HG03439 (cell line): ENCODE measurements around the gene PEPD.

Experiments used
- ATAC-seq: cut with Tn5 transposase; IDR thresholded peaks from one replicate; pipeline ENCODE4 v1.9.1; 2021; ENCODE audit warnings: mild to moderate bottlenecking, moderate library complexity; ENCODE audit not compliant: unreplicated experiment

The PEPD gene

DNA sequence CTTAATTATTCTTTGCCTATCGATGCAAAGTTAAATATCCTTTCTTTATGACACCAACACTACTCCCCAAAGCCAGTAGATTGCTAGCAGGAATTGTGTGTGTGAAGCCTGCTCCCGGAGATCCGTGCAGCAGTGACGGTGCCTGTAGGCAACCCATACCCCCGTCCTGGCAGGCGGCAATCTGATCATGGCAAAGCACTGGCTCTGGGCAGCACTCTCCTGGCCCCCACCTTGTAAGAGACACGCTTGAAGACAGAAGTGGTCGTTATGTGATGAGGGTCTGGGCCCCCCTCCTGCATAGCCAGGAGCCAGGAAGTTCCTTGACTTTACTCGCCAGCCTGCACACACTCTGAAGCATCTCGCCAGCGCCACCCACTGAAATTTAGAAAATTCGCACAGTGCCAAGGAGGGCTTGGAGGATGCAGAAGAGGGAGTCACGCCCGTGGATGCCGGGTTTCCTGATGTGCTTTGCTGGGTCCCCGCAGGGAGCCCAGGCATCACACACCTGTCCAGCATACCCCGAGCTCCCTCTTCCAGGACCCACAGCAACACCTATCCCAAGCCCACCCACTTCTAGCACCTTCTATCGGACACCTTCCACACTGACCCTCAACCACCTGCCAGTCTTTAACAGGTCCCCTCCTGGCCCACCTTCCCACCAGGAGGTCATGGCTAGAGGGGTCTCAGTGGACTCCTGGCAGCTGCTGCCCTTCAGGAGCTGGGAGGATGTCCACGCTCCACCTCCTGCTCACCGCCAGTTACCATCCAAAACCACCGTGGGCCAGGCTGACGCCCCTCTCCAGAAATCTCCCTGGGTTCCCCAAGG lies 93.6 kb downstream of the PEPD start:
- no peak for ATAC-seq

GRCh38 chr19:33426621-33427361 lies 94.8 kb downstream of the PEPD start:
- ATAC-seq, result no peak

GRCh38 chr19:33424181-33424580 lies 97.4 kb downstream of the PEPD start:
- ATAC-seq, result no peak

DNA sequence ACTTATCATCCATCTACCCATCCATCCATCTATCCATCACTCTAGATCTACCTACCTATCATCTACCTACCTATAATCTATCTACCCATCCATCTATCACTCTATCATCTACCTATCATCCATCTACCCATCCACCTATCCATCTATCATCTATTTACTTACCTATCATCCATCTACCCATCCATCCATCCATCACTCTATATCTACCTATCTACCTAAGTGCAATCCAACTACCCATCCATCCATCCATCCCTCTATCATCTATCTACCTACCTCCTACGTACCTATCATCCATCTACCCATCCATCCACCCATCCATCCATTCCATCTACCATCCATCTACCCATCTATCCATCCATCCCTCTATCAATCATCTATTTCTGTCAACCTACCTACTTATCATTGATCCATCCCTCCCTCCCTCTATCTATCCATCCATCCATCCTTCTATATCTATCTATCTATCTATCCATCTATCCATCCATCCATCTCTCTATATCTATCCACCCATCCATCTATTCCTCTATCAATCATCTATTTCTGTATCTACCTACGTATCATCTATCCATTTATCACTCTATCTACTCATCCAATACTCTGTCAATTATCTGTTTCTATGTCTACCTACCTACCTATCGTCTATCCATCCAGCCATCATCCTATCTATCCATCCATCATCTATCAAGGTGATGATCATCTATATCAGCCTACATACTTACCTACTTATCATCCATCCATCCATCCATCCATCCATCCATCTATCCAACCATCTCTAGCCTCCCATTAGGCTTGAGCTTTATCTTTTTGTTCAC lies 99.0 kb downstream of the PEPD start:
- ATAC-seq, result no peak

GRCh38 chr19:33421368-33421767 lies 100.2 kb downstream of the PEPD start:
- no peak for ATAC-seq

GRCh38 chr19:33420821-33421220 lies 100.8 kb downstream of the PEPD start:
- ATAC-seq, result no peak

GRCh38 chr19:33419788-33420130 lies 101.8 kb downstream of the PEPD start:
- no peak for ATAC-seq

GRCh38 chr19:33418871-33419787 lies 102.5 kb downstream of the PEPD start:
- no peak for ATAC-seq

- no peak for ATAC-seq
Measured at GRCh38 chr19:33418461-33418860, 103.1 kb downstream of the PEPD start.

GRCh38 chr19:33417751-33418150 lies 103.8 kb downstream of the PEPD start:
- ATAC-seq, result no peak

GRCh38 chr19:33416307-33417215 lies 105.0 kb downstream of the PEPD start:
- ATAC-seq, result no peak

DNA sequence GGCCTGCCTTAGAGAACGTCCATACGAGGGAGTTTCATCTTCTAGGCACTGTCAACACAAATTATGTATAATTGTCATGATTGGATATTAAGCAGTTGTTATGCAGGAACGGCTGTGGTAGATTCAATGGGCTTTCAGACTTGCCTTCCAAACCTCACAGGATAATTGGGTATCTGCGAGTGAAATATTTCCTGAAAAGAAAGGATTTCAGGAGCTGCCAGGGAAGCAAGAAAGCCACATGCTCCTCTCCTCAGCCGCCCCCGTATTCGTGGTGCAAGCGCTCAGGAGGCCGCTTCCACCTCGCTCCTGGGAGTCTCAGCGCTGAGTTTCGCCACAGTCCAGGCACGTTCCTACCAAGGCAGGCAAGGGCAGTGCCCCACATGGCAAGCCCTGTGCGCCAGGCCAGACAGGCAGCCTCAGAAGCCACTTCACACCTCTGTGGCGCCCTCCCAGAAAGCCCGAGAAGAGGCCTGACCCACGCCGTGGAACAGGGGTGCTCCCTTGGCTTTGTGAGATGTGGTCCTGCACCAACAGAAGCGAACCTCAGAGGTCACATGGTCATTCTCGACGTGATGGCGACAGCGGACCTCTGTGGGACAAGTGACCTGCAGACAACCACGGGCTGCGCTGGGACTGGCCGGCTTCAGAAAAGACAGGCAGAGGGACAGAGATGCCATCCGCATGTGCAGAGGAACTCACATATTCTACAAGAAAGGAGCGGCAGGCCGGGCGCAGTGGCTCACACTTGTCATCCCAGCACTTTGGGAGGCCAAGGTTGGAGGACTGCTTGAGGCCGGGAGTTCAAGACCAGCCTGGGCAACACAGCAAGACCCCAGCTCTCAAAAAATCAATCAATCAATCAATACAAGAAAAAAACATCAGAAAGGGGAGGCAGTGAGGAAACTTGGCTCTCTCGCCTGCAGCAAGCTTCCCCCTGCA lies 106.7 kb downstream of the PEPD start:
- ATAC-seq, result no peak

DNA sequence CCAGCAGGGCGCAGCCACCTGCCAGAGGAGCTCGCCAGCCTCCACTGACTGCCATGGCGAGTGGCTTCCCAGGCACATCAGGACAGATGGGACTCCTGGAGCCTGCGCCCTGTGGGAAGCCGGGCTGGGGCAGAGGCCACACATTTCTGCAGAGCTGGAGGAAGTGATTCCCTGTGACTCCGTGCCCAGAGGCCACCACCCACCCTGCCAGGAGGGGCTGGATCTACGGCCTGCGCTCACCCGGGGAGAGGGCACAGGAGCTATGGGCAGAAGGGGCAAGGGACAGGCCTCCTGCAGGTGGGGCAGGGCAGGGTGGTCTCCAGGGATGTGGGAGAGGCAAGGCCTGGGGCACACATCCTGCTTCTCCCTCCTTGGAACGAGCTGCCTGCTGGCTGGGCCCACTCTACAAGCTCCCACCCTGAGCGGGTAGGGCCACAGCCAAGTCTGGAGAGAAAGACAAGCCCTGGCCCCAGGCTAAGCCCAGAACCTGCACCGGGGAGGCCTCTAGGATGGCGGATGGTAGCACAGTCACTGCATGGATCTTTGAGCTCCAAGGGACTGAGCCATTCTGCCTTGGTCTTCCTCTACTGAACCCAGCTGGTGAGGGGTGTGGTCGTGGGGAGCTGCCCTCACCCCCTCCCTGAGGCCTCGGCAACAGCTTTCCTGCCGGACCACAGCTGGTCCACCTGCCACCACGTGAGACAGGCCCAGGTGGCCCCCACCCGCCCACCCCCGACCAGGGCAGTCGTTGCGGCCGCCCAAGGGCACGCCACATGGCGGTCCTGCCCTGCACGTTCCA lies 107.5 kb downstream of the PEPD start:
- no peak for ATAC-seq

DNA sequence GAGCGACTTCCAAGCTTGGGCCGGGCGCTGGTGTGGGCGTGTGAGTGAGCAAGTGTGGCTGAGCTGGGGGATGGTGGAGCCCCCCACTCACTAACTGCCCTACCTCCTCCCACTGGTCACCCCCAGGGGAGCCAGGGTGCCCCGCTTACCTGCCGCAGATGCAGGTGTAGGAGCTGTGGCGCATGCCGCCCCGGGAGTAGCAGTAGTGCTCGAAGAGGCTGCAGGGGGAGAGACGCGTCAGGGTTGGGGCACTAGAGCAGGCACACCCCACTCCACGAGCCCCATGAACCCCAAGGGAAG lies 108.2 kb downstream of the PEPD start:
- no peak for ATAC-seq

DNA sequence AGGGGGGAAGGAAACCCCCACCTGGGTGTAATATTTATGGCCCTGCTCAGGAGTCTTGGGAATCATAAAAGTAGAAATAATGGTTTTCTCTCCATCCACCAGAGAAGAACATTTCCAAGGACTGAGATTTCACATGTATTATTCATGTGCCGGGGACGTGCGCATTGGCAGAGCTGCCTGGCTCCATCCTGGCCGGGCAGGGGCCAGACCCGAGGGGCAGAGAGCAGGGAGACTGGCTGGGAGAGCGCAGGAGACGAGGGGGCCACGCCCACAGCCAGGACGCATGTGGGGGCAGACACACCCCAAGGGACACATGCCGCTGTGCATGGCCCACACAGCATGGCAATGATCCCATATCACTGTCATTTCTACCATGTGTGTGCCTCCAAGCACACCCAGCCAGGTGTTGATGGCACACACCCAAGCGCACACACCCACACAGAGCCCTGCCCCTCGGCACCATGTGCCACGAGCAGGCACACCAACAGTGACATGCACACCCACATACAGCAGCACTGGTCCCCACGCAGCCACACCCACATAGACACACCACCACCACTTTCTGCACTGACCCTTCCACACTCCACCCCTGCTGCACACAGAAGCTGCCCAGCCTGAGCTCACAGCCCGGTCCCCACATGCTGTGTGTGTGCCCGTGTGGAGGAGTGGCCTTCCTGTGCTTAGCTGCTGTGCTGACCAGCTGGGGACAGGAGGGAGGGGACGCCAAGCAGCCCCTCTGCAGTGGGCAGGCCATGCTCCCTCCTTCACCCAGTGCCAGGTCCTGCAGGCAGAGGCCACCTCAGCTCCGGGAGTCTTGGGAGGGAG lies 108.8 kb downstream of the PEPD start:
- ATAC-seq, result no peak

- ATAC-seq, result no peak
Measured at GRCh38 chr19:33411621-33412180, 109.9 kb downstream of the PEPD start.
